Dendritic cell treated with granulocyte-macrophage colony-stimulating factor and Interleukin-4, amounts not matched to agents 40 ng/mL and 50 ng/mL, for 4 days (primary cell): ENCODE measurements around the gene LRRIQ3.

Experiments
- H3K27ac Mint-ChIP-seq: one replicate; pipeline ENCODE4 v1.8.0; 2022; ENCODE audit warnings: mild to moderate bottlenecking, mixed read lengths
- H3K27me3 Mint-ChIP-seq: one replicate; pipeline ENCODE4 v1.8.0; 2022; ENCODE audit warnings: mild to moderate bottlenecking, mixed read lengths
- H3K36me3 Mint-ChIP-seq: one replicate; pipeline ENCODE4 v1.8.0; 2022; ENCODE audit warnings: low read depth, mixed read lengths
- H3K4me1 Mint-ChIP-seq: one replicate; pipeline ENCODE4 v1.8.0; 2022; ENCODE audit warnings: low read depth, mixed read lengths
- H3K4me3 Mint-ChIP-seq: one replicate; pipeline ENCODE4 v1.8.0; 2022; ENCODE audit warnings: mild to moderate bottlenecking, moderate library complexity, mixed read lengths
- H3K9me3 Mint-ChIP-seq: one replicate; pipeline ENCODE4 v1.8.0; 2022; ENCODE audit warnings: mixed read lengths
- intact Hi-C: fragments of 100-400 bp; cut with micrococcal nuclease; formaldehyde crosslinking; loops from one replicate; pipeline ENCODE4 v1.15.0; 2022

LRRIQ3 gene

DNA sequence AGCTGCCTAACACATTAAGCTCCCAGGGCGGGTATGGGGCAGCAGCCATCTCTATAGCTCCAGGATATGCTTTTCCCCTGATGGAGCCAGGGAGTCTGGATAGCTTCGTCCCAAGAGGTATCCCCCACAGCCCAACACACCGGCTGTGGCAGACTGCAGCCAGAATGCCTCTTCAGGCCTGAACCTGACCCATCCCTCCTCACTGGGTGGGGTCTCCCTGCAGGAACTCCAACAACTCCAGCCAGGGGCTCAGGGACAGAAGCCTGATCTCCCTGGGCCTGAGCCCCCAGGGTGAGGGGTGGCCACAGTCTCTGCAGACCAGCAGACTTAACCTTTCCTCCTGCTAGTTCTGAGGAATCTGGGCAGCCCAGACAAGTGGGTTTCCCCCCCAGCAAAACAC is 159.9 kb downstream of the LRRIQ3 start:
- no peak overlapping the region for H3K27ac Mint-ChIP-seq
- intact Hi-C loops: no loop called here
- no peaks in the 10 kb centered on the region for H3K36me3 Mint-ChIP-seq
- H3K4me1 Mint-ChIP-seq: no peaks in the 10 kb centered on the region
- H3K9me3 Mint-ChIP-seq: peaks cover 74% of the 10 kb centered on the region
- H3K4me3 Mint-ChIP-seq: no peak overlapping the region
- no peaks in the 10 kb centered on the region for H3K27me3 Mint-ChIP-seq

DNA sequence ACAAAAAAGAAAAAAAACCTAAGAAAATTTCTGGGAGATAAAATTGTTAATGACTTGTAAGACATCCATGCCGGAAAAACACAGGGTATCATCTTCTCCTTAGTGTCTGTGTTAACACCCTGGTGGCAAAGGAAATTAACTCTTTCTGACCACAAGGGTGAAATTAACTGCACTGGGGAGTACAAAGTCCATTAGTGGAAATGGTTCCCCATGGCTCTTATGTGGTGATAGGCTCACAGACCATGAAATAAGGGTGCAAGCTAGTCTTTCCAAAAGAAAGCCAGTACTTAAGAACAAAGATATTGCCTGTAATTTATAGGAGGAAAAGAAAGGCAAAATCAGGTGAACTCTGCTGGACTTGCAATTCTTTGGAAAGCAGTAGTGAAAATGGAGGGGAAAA is 185.4 kb downstream of the LRRIQ3 start:
- H3K4me1 Mint-ChIP-seq: no peaks in the 10 kb centered on the region
- intact Hi-C loops: no loop called here
- H3K36me3 Mint-ChIP-seq: no peaks in the 10 kb centered on the region
- H3K9me3 Mint-ChIP-seq: peaks cover under 1% of the 10 kb centered on the region
- no peak overlapping the region for H3K27ac Mint-ChIP-seq
- no peaks in the 10 kb centered on the region for H3K27me3 Mint-ChIP-seq
- no peak overlapping the region for H3K4me3 Mint-ChIP-seq

DNA sequence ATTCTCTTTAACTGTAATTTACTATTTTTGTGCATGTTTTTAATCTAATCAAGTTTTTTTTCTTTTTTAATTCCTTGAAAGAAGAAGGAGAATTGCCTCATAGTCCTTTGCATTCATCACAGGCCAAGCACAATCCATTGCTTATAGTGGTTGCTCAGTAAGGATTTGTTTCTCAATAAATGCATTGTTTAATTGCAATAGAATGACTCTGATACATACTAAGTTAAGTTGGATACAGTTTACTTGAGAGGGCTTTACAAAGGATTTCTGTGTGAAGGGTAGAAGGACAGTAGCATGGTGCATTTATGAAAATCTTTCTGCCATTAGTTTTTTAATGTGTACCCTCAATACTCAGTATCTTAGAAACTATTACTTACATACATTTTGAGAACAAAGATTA is 186.2 kb downstream of the LRRIQ3 start:
- H3K4me3 Mint-ChIP-seq: no peak overlapping the region
- no peaks in the 10 kb centered on the region for H3K36me3 Mint-ChIP-seq
- no peaks in the 10 kb centered on the region for H3K9me3 Mint-ChIP-seq
- no peak overlapping the region for H3K27ac Mint-ChIP-seq
- intact Hi-C loops: no loop called here
- H3K27me3 Mint-ChIP-seq: no peaks in the 10 kb centered on the region
- H3K4me1 Mint-ChIP-seq: no peaks in the 10 kb centered on the region

DNA sequence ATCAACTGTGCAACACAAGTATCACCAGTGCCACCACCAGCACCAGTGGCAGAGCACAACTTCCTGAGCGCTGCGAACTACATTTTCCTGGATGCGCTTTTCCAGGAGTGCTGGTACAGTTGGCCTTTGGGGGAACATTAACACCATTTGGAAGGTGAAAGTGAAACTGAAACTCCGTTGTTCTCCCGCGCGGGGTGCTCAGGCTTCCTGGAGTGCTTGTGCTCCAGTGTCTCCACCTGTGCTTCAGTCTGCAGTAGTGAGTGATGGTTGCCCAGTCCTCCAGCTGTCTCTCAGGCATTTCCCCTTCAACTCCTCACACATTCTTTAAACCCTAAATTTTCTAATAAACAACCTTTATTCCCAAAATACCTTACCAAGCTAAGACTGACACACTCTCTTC is 187.8 kb downstream of the LRRIQ3 start:
- H3K9me3 Mint-ChIP-seq: no peaks in the 10 kb centered on the region
- intact Hi-C loops: no loop called here
- no peaks in the 10 kb centered on the region for H3K27me3 Mint-ChIP-seq
- H3K36me3 Mint-ChIP-seq: no peaks in the 10 kb centered on the region
- H3K4me1 Mint-ChIP-seq: no peaks in the 10 kb centered on the region
- H3K27ac Mint-ChIP-seq: no peak overlapping the region
- no peak overlapping the region for H3K4me3 Mint-ChIP-seq

DNA sequence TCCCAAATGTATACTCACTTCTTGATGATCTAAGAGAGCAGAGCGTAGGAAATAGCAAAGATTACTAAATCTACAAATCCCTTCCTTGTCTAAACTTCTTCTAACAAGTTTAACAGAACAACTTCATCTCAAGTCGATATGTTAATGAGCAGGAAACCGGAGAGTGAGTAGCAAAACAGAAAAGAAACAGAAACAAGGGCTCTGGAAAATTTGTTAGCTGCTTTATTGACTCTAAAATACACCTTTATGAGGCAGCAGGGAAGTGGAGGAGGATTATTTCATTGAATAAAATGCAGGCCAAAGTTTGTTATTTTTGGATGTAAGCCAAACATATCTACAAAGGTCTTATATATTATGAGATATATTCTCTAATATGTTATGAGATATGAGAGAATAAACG is 192.4 kb downstream of the LRRIQ3 start:
- H3K9me3 Mint-ChIP-seq: no peaks in the 10 kb centered on the region
- H3K4me1 Mint-ChIP-seq: no peaks in the 10 kb centered on the region
- intact Hi-C loops: no loop called here
- H3K27ac Mint-ChIP-seq: no peak overlapping the region
- H3K27me3 Mint-ChIP-seq: no peaks in the 10 kb centered on the region
- H3K36me3 Mint-ChIP-seq: no peaks in the 10 kb centered on the region
- no peak overlapping the region for H3K4me3 Mint-ChIP-seq

DNA sequence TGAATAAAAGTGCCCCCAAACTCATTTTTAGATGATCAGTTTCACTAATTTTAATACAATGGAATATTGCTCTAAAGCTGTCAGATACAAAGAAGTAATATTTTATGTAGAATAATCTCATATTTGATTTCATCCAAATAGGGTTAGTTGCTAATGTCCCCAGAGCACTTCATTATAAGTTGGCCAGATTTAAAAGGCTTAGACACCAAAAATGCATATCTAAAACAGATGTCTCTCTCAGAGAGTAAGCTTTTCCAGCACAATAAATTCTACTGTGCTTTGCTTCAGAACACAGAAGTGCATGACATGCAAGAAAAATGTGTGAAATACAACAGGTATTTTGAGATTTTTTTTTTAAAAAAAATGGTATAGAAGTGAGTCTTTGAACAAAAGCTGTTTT is 194.2 kb downstream of the LRRIQ3 start:
- intact Hi-C loops: no loop called here
- H3K9me3 Mint-ChIP-seq: no peaks in the 10 kb centered on the region
- no peaks in the 10 kb centered on the region for H3K27me3 Mint-ChIP-seq

DNA sequence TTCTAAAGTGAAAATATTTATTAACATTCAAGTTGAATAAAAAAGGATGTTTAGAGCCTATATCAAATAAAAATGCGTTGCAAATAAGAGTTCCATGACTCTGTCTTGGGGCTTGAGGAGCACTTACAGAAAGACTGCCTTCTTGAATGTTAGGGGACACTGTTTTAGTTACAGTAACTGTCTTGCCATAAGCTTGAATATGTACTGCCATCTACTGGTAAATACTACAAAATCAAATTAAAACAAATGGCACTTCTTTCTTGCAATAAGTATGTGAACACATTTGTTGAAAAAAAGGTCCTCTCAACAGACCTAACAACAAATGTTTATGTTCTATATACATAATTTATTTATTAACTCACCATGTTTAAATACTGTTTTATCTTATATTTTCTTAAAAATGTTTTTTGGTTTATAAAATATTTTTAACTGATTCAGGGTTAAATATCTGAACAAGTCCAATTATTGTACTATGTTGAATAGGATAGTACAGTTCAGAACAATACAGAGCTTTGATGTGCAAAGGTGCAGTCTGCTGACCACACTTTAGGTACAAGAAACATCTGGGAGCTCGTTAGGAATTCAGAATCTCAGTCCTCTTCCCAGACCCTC is 199.5 kb downstream of the LRRIQ3 start:
- no peaks in the 10 kb centered on the region for H3K9me3 Mint-ChIP-seq
- no peak overlapping the region for H3K4me3 Mint-ChIP-seq
- H3K27ac Mint-ChIP-seq: no peak overlapping the region
- intact Hi-C loops: loop anchor here (5.0 kb wide), 1 partner anchor 1376 kb away; no protein-coding TSS in a partner anchor
- no peaks in the 10 kb centered on the region for H3K36me3 Mint-ChIP-seq
- H3K4me1 Mint-ChIP-seq: no peaks in the 10 kb centered on the region
- no peaks in the 10 kb centered on the region for H3K27me3 Mint-ChIP-seq

More for the DNA sequence above, 194.2 kb downstream of the LRRIQ3 start:
- H3K4me1 Mint-ChIP-seq: no peaks in the 10 kb centered on the region
- no peak overlapping the region for H3K27ac Mint-ChIP-seq
- no peak overlapping the region for H3K4me3 Mint-ChIP-seq
- no peaks in the 10 kb centered on the region for H3K36me3 Mint-ChIP-seq

DNA sequence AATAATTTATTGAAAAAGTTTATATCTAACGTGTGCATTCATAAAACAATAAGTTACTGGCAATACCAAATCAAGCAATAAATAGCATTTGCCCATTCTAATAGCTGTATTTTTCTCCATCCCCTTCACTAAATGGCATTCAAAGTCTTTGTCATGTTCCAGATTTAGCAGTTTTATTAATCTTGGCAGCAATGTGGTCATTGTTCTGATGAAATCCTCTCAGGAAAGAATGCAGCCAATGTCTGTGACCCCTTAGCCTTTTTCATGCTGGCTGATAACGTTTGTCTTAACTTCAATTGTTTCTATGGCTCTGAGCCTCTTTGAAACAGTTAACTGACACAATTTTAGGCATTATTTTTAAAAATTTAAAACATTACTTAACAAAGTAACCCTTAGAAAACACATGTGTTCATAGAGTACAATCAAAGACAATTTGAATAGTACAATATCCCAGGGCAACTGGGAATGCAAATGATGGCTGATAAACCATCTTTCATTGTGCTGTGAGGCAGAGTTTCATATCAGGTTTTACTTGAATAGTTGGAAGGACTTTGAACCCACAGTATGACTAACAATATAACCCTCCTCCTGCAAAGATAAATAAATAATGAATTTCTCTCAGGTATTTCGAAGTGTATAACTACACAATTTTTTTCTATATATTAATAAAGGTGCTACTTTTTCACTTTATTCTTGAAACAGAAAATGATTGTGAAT is 217.5 kb downstream of the LRRIQ3 start:
- Mint-ChIP-seq H3K4me3 (no peak overlapping the region), H3K9me3 (peaks cover 22% of the 10 kb centered on the region), H3K27me3 (no peaks in the 10 kb centered on the region), H3K4me1 (no peaks in the 10 kb centered on the region), H3K27ac (no peak overlapping the region), H3K36me3 (no peaks in the 10 kb centered on the region)
- intact Hi-C loops: no loop called here

DNA sequence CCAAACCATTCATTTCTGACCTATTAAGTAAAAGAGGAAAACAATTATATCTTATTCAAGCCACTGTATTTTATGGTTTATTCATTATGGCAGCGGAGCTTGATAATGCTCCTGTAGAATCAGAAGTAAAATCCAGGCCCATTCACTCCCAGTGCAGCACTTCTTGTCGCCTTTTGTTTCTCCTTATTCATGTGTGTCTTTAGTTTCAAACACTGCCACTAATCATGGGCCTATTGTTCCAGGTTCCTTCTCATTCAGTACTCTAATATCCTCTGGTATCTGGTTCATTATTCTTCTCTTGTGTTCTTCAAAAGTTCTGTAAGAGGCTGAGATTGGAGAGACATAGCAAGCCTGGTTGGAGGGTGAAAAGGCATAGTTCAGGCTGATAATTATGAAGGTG is 218.3 kb downstream of the LRRIQ3 start:
- H3K4me3 Mint-ChIP-seq: no peak overlapping the region
- H3K9me3 Mint-ChIP-seq: peaks cover 22% of the 10 kb centered on the region
- no peaks in the 10 kb centered on the region for H3K4me1 Mint-ChIP-seq
- no peaks in the 10 kb centered on the region for H3K36me3 Mint-ChIP-seq
- no peaks in the 10 kb centered on the region for H3K27me3 Mint-ChIP-seq
- no peak overlapping the region for H3K27ac Mint-ChIP-seq
- intact Hi-C loops: no loop called here

DNA sequence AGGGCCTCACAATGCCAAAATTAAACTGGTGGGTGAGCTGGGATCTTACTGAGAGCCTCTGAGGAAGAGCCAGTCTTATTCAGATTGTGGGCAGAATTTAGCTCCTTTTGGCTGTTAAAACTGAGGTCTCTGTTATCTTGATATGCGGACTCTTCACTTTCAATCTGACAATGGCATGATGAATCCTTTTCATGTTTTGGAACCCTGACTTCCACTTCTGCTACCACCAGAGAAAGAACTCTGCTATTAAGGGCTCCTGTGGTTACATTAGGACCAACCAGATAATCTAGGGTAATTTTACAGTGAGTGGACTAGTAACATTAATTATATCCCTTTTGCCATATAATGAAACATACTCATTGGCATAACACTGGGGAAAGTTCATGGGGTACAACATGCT is 219.0 kb downstream of the LRRIQ3 start:
- Mint-ChIP-seq H3K9me3 (peaks cover 22% of the 10 kb centered on the region), H3K27ac (no peak overlapping the region)

More for the DNA sequence above, 219.0 kb downstream of the LRRIQ3 start:
- H3K27me3 Mint-ChIP-seq: no peaks in the 10 kb centered on the region
- H3K36me3 Mint-ChIP-seq: no peaks in the 10 kb centered on the region
- intact Hi-C loops: no loop called here
- H3K4me3 Mint-ChIP-seq: no peak overlapping the region
- H3K4me1 Mint-ChIP-seq: no peaks in the 10 kb centered on the region
